ENCODE data around the gene RELT. TPM values are rescaled to one million over a fixed set of nuclear protein-coding genes. Genes with fewer than 3 reads are reported as not detected.

Gene RELT
- total RNA-seq, 1 experiment from 2014 or later, result 13.8 TPM

GRCh38 chr11:73353422-73353821 lies 22.8 kb upstream of the RELT start:
- ATAC-seq (no peak), DNase-seq (ENCODE audit: low read depth, low spot score) (no peak)
- RAD21 ChIA-PET (ENCODE audit: low non-redundant PET in 1 of 2, low total read pairs in 2 of 2, uncharacterized antibody in 2 of 2, unreplicated experiment in 2 of 2), result no interaction called here
- Histone ChIP-seq H3K4me1 (ENCODE audit: control insufficient read depth in 1 of 2, insufficient read depth in 2 of 2, low read length in 2 of 2) (no peaks in the 10 kb centered on the region), H3K4me2 (ENCODE audit: low read length) (no peak overlapping the region), H4K20me1 (ENCODE audit: insufficient read depth) (no peaks in the 10 kb centered on the region), H3K79me2 (ENCODE audit: insufficient read depth, low read length) (no peaks in the 10 kb centered on the region), H3K27ac (ENCODE audit: low read depth, low read length) (no peak overlapping the region), H3K9me3 (ENCODE audit: control insufficient read depth in 1 of 2, insufficient read depth in 1 of 2, low read depth in 1 of 2, low read length in 2 of 2) (no peaks in the 10 kb centered on the region), H3K9ac (ENCODE audit: low read length) (no peak overlapping the region), H3K36me3 (ENCODE audit: control insufficient read depth in 1 of 2, insufficient read depth in 2 of 2, low read length in 2 of 2) (no peaks in the 10 kb centered on the region), H2AFZ (ENCODE audit: low read depth, low read length, poor library complexity, severe bottlenecking) (no peak overlapping the region), H3K4me3 (replicated peaks in 1 of 2; ENCODE audit: low read depth in 1 of 2, low read length in 2 of 2) (no peak overlapping the region), H3K27me3 (ENCODE audit: insufficient read depth, low read length) (no peaks in the 10 kb centered on the region), H3K9me2 (ENCODE audit: insufficient read depth) (no peaks in the 10 kb centered on the region)
- intact Hi-C loops (cut with micrococcal nuclease), result no loop called here
- POLR2A ChIA-PET, result no interaction called here
- TF ChIP-seq ZBTB33 (IDR thresholded peaks at IDR 0.05; ENCODE audit: extremely low read depth, insufficient replicate concordance, low read length), result no peak
- no peak for TF ChIP-seq ATF3 (IDR thresholded peaks at IDR 0.05)
- no peak for TF ChIP-seq MAX (IDR thresholded peaks at IDR 0.05)
- TF ChIP-seq CEBPB (IDR thresholded peaks at IDR 0.05; ENCODE audit: low read depth), result no peak
- TF ChIP-seq EZH2phosphoT487 (IDR thresholded peaks at IDR 0.05; ENCODE audit: borderline replicate concordance), result no peak
- no peak for TF ChIP-seq REST (IDR thresholded peaks at IDR 0.05; ENCODE audit: low read depth)
- no peak for TF ChIP-seq ELF1 (IDR thresholded peaks at IDR 0.05; ENCODE audit: borderline replicate concordance, low read depth)
- TF ChIP-seq ZFX (IDR thresholded peaks at IDR 0.05), result no peak
- no peak for TF ChIP-seq CBX3 (IDR thresholded peaks at IDR 0.05; ENCODE audit: low read depth)
- CTCF ChIA-PET, result no interaction called here
- BruUV-seq (replicated peaks), result no TSS peak
